ENCODE data around the gene HOXD9. TPM values are rescaled to one million over a fixed set of nuclear protein-coding genes. Genes with fewer than 3 reads are reported as not detected.

The HOXD9 gene
- polyA plus RNA-seq, 3 donors, result 87.5 to 104 (median 88.6) TPM

Other genes starting within 250 kb of the HOXD9 start
- gene LNPK, start 120.5 kb upstream of the HOXD9 start, polyA plus RNA-seq (ENCODE audit: insufficient read length in 3 of 3), result 10 to 100 TPM; 23.3 to 24.0 (median 23.7) TPM
- gene EVX2, start 38.8 kb upstream of the HOXD9 start, polyA plus RNA-seq (ENCODE audit: insufficient read length in 3 of 3), result under 1 TPM in 1 of 3 donors, not detected in 2; 0.01 TPM
- gene HOXD13, start 30.0 kb upstream of the HOXD9 start, polyA plus RNA-seq (ENCODE audit: insufficient read length in 3 of 3), result under 1 TPM; 0.08 to 0.33 (median 0.20) TPM
- gene HOXD12, start 22.9 kb upstream of the HOXD9 start, polyA plus RNA-seq (ENCODE audit: insufficient read length in 3 of 3), result 1 to 10 TPM in 1 of 3 donors, under 1 TPM in 2; 0.34 to 1.1 (median 0.52) TPM
- gene HOXD11, start 15.4 kb upstream of the HOXD9 start, polyA plus RNA-seq (ENCODE audit: insufficient read length in 3 of 3), result 10 to 100 TPM; 56.2 to 72.4 (median 64.8) TPM
- 100 to 1,000 TPM; 147 to 203 (median 149) TPM for gene HOXD10, start 5.9 kb upstream of the HOXD9 start, polyA plus RNA-seq (ENCODE audit: insufficient read length in 3 of 3)
- gene HOXD8, start 7.0 kb downstream of the HOXD9 start, polyA plus RNA-seq (ENCODE audit: insufficient read length in 3 of 3), result 100 to 1,000 TPM; 171 to 182 (median 181) TPM
- 10 to 100 TPM; 53.4 to 68.0 (median 67.5) TPM for gene HOXD4, start 28.8 kb downstream of the HOXD9 start, polyA plus RNA-seq (ENCODE audit: insufficient read length in 3 of 3)
- gene HOXD3, start 34.6 kb downstream of the HOXD9 start, polyA plus RNA-seq (ENCODE audit: insufficient read length in 3 of 3), result 10 to 100 TPM; 26.0 to 32.8 (median 28.9) TPM
- 10 to 100 TPM in 1 of 3 donors, 1 to 10 TPM in 2; 9.1 to 11.5 (median 9.9) TPM for gene HOXD1, start 65.9 kb downstream of the HOXD9 start, polyA plus RNA-seq (ENCODE audit: insufficient read length in 3 of 3)
- gene MTX2, start 146.7 kb downstream of the HOXD9 start, polyA plus RNA-seq (ENCODE audit: insufficient read length in 3 of 3), result 10 to 100 TPM; 81.3 to 90.6 (median 89.9) TPM

Measured in renal pelvis (tissue), 3 donors.